Hepatocyte (in vitro differentiated cells): Measurements from ENCODE around the gene DNAJA3.

ENCODE experiments used
- EZH2 ChIP-seq: fragments of 200-600 bp; sonication (generic); IDR thresholded peaks from 2 replicates; pipeline ENCODE4 v1.6.1; 2016; ENCODE audit warnings: antibody characterized with exemption, mild to moderate bottlenecking, borderline replicate concordance
- EZH2phosphoT487 ChIP-seq: fragments of 200-600 bp; sonication (generic); IDR thresholded peaks from one replicate; pipeline ENCODE4 v1.6.1; 2018; ENCODE audit warnings: antibody characterized with exemption, mild to moderate bottlenecking, low read depth, moderate library complexity; ENCODE audit not compliant: unreplicated experiment, severe bottlenecking
- TF ChIP-seq, protein P1 (sequence below): fragments of 200-600 bp; sonication (generic); IDR thresholded peaks from 2 replicates; pipeline ENCODE4 v1.5.1; 2016; ENCODE audit warnings: antibody characterized with exemption, mild to moderate bottlenecking; ENCODE audit not compliant: poor library complexity

DNA sequence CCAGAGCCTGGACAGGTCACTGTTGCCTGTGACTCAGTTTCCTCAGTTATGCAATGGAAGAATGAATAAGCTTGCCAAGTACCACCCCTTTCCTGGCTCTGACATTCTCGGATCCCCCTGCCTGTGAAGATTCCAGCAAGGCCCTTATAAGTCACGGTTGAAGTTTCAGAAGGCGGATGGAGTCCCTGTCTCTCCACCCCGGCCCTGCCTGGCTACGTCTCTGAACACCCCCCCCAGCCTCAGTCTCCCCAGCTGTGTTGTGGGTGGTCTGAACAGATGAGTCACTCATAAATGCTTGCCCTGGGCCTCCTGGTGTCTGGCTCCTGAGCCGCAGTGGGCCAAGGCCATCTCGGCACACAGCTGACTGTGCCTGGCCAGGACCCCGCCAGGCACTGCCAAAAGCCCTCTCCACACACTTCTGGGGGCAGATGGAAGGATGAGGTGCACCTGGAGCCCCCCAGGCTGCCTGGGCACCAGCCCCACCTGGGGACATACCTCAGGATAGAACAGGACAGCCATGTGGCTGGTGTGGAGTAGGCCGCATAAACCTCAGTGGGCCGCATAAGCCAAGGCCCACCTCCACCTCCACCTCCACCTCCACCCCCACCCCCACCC is 38.6 kb upstream of the DNAJA3 start:
- TF ChIP-seq, protein P1, sequence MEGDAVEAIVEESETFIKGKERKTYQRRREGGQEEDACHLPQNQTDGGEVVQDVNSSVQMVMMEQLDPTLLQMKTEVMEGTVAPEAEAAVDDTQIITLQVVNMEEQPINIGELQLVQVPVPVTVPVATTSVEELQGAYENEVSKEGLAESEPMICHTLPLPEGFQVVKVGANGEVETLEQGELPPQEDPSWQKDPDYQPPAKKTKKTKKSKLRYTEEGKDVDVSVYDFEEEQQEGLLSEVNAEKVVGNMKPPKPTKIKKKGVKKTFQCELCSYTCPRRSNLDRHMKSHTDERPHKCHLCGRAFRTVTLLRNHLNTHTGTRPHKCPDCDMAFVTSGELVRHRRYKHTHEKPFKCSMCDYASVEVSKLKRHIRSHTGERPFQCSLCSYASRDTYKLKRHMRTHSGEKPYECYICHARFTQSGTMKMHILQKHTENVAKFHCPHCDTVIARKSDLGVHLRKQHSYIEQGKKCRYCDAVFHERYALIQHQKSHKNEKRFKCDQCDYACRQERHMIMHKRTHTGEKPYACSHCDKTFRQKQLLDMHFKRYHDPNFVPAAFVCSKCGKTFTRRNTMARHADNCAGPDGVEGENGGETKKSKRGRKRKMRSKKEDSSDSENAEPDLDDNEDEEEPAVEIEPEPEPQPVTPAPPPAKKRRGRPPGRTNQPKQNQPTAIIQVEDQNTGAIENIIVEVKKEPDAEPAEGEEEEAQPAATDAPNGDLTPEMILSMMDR: no peak
- no peak for TF ChIP-seq EZH2phosphoT487
- no peak for TF ChIP-seq EZH2
